Measurements from ENCODE around the gene PEPD. TPM values are rescaled to one million over a fixed set of nuclear protein-coding genes. Genes with fewer than 3 reads are reported as not detected.

The PEPD gene
- total and polyA plus RNA-seq, 10 of the 15 experiments (the other 5 are each of a cell fraction or from before 2014, with no cell fraction given): 1.4 to 52.0 (median 20.2) TPM

DNA sequence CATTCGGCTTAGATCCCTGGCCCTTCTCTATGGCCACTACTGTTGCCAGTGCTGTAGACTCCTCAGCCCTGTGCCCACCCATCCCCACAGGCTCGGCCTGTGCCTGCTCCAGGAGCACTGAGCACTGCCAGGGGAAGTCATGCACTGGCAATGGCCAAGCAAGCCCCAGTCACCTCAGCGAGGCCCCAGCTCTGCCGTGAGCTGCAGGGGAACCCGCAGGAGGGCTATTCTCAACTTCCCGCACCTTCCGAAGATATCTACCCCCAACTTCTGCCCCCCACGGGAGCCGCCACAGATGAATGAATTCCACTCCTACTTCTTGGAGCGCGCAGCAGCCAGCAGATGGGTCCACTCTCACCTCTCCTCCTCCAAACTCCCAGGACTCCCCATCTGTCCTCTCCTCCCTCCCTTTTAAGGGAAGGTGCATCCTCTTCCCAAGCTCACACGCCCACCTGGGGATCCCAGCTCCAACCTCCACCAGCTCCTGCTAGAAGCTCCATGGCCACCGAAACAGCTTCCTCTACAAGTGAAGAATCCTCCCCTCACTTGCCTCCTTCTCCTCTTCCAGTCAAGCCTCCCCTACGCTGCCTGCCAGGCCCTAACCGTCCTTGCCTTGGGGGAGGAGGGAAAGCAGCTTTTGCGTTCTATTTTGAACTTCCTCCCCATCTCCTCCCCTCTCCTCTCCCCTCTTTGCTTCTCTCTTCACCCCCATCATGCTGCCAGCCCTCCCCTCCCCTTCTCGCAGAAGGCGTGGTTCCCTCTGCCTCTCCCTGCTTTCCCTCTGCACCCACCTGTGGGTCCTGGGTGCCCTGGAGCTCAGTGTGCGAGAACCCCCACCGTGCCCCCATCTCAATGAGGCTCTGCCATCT, 52.2 kb downstream of the PEPD start (continued):
- TF ChIP-seq, protein P1, sequence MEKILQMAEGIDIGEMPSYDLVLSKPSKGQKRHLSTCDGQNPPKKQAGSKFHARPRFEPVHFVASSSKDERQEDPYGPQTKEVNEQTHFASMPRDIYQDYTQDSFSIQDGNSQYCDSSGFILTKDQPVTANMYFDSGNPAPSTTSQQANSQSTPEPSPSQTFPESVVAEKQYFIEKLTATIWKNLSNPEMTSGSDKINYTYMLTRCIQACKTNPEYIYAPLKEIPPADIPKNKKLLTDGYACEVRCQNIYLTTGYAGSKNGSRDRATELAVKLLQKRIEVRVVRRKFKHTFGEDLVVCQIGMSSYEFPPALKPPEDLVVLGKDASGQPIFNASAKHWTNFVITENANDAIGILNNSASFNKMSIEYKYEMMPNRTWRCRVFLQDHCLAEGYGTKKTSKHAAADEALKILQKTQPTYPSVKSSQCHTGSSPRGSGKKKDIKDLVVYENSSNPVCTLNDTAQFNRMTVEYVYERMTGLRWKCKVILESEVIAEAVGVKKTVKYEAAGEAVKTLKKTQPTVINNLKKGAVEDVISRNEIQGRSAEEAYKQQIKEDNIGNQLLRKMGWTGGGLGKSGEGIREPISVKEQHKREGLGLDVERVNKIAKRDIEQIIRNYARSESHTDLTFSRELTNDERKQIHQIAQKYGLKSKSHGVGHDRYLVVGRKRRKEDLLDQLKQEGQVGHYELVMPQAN (conservative IDR thresholded peaks at IDR 0.05): no peak
- no peak for TF ChIP-seq ZZZ3 (IDR thresholded peaks at IDR 0.05; ENCODE audit: control insufficient read depth, insufficient read length, low read depth)
- no peak for TF ChIP-seq SP1 (IDR thresholded peaks at IDR 0.05; ENCODE audit: low read depth, low read length)
- no peak for TF ChIP-seq SIN3A (IDR thresholded peaks at IDR 0.05; ENCODE audit: low read depth, low read length)
- no peak for TF ChIP-seq JUNB (IDR thresholded peaks at IDR 0.05)
- TF ChIP-seq, protein P2, sequence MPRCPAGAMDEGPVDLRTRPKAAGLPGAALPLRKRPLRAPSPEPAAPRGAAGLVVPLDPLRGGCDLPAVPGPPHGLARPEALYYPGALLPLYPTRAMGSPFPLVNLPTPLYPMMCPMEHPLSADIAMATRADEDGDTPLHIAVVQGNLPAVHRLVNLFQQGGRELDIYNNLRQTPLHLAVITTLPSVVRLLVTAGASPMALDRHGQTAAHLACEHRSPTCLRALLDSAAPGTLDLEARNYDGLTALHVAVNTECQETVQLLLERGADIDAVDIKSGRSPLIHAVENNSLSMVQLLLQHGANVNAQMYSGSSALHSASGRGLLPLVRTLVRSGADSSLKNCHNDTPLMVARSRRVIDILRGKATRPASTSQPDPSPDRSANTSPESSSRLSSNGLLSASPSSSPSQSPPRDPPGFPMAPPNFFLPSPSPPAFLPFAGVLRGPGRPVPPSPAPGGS (IDR thresholded peaks at IDR 0.05; ENCODE audit: borderline replicate concordance, insufficient read depth, low read depth, low read length, poor library complexity, severe bottlenecking): no peak
- TF ChIP-seq, protein P3, sequence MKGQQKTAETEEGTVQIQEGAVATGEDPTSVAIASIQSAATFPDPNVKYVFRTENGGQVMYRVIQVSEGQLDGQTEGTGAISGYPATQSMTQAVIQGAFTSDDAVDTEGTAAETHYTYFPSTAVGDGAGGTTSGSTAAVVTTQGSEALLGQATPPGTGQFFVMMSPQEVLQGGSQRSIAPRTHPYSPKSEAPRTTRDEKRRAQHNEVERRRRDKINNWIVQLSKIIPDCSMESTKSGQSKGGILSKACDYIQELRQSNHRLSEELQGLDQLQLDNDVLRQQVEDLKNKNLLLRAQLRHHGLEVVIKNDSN (IDR thresholded peaks at IDR 0.05; ENCODE audit: borderline replicate concordance, extremely low read length, insufficient read depth, low read depth, low read length): no peak
